ENCODE data around the gene PPP2R5E.

DNA sequence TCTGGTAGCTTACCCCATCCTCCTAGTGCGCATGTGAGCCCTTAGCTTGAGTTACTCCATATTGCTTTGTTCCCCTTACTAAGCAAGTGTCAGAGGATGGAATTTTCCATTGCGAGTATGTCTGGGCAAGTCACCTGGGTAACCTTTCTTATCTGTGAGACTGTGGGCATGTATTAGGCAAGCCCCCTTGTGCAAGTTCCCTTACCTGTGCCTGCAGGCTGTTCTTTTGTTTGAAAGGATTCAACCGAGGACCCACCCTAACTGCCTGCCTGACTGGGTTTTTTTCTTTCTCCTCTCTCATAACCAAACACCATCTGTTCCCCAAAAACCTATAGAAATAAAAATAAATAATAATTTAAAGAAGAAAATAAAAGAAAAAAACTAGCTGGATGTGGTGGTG, 22.3 kb upstream of the PPP2R5E start:
- TF ChIP-seq POLR2AphosphoS5 (IDR thresholded peaks at IDR 0.05; ENCODE audit: borderline replicate concordance, low read depth, low read length), result no peak
- no peak for TF ChIP-seq EZH2 (IDR thresholded peaks at IDR 0.05)
- TF ChIP-seq FOXP2 (optimal IDR thresholded peaks at IDR 0.05; ENCODE audit: control extremely low read depth, extremely low read length, insufficient read depth), result no peak
